GM12875 (cell line): ENCODE results near the gene NAT9.

Source experiments
- H3K4me3 ChIP-seq: one replicate; pipeline ENCODE4 v1.5.1; 2011; ENCODE audit warnings: low read depth, low read length, control low read depth
- CTCF ChIP-seq: IDR thresholded peaks from 2 replicates; pipeline ENCODE4 v1.5.1; 2011; ENCODE audit warnings: low read depth, mild to moderate bottlenecking, control low read depth, inconsistent platforms, low read length, moderate library complexity, borderline replicate concordance; ENCODE audit not compliant: insufficient read depth

The NAT9 gene

GRCh38 chr17:74818291-74818938, 42.3 kb upstream of the NAT9 start:
- TF ChIP-seq CTCF, result no peak
- no peak overlapping the region for H3K4me3 ChIP-seq

- no peak overlapping the region for H3K4me3 ChIP-seq
- TF ChIP-seq CTCF, result no peak
Measured at GRCh38 chr17:74816905-74817620, 40.9 kb upstream of the NAT9 start.

- no peak overlapping the region for H3K4me3 ChIP-seq
- no peak for TF ChIP-seq CTCF
Measured at GRCh38 chr17:74815550-74816370, 39.6 kb upstream of the NAT9 start.

GRCh38 chr17:74815067-74815466, 38.9 kb upstream of the NAT9 start:
- TF ChIP-seq CTCF, result no peak
- H3K4me3 ChIP-seq, result no peak overlapping the region

- no peak for TF ChIP-seq CTCF
- H3K4me3 ChIP-seq, result no peak overlapping the region
Measured at GRCh38 chr17:74814453-74814852, 38.3 kb upstream of the NAT9 start.

GRCh38 chr17:74812109-74813009, 36.2 kb upstream of the NAT9 start:
- no peak for TF ChIP-seq CTCF
- H3K4me3 ChIP-seq, result no peak overlapping the region
